G401.6 (cell line): ENCODE results near the gene PSD4.

Source experiments
- FAIRE-seq: peaks from 2 replicates; lab custom pipeline; 2012; peaks lifted over from hg19 to GRCh38; lab: Jason Lieb, UNC

Gene PSD4

GRCh38 chr2:113207021-113207420, 33.2 kb downstream of the PSD4 start:
- FAIRE-seq: no peak

DNA sequence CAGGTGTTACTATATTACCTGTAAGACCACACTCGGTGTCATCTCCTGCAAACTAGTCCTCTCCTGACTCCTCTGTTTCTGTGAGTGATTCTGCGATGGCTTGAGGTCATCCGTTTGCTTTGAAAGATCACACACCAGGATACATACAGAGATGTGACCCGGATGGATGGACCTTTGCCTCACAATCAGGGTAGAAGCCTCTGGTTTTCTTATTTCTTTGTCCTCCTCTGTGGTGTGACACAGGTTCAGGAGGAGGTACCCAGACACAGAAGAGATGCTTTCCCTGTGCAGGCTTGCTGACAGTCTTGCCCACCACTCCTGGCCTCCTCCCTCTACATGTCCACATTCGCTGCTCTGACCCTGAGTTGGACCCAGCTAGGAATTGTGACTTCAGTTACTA, 34.6 kb downstream of the PSD4 start:
- FAIRE-seq: no peak

DNA sequence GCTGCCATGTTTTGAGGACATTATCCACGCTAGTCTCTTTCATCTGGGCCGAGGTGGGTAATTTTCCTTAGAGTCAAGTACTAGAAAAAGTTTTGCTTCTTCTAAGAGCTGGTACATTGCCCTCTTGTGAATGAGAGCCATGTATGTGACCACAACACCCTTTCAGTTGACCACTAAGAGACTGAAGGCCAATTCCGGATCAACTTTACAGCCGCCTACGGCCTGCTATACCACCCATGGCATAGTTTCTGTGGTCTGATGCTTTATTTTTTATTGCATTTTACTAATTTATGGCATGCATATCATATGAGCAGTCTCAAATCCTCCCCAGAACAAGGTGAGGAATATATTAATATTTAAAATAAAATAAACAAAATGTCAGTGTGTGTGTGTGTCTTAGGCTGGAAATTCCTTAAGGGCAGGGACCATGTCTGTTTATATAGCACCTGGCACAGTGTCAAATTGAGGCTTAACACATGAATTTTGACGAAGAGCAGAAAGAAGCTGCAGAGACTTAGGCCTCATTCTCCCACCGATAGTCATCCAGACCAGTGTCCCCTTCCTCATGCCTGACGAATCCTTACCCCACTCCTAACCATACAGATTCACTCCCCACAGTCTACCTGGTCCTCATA, 35.4 kb downstream of the PSD4 start:
- FAIRE-seq: no peak

DNA sequence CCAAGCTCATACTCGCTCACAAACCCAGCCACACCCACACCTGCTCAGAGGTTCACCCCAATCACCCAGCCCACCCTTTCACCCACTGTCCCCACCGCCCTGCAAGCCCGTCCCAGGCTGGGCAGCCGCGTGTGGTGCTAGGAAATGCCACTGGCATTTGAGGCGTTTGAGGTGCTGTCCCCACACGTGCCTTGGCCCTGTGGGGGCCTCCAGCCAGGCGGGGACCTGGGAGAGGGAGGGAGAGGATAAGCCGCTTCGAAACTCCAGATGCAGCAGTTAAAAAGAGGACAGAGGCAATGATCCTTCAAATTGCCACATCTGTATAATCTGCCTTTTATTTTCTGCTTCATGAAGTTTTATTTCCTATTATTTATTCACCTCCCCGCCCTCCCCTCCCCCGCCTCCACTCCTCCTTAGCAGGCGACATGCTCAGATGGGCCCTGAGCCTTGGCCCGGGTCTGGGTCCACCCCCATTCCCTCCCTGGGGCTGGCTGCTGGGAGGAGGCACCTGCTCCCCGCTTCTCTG, 35.9 kb downstream of the PSD4 start:
- no peak for FAIRE-seq

DNA sequence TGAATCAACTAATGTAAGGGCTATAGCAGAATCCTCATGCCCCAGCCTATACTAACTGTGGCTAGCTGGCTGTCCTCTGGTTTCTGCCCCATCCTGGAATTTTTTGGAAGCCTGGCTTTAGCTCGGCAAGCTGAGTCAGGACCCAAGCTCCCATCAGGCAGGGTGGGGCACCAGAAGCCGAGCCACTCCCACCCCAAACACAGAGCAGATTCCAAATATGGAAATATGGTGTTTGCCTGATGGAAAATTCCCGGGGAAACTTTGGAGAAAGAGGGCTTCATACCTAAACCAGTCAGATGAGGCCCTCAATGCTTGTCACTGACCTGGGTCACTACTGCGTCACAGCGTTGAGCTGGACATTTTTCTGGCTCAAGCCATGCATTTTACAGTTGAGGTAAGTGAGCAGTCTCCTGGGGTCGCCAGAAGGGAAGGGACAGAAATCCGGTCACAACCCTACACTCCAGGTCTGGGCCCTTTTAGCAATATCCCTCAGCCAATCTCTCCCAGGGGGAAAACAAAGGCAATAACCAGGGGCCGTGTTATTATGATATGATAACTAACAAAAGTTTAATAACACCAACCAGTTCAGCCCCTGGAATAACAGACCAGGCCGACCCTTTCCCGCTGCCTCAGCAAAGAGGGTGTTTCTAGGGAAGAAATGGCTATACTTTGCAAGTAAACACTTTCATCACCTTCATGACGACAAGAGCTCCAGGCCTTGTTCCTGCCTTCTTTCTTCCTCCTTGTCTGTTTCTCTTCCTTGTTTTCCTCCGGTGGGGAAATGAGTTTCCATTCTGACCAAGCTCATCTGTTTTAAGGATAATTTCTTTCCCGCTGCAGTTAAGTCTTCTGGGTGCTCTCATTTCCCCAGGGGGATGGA, 37.7 kb downstream of the PSD4 start:
- no peak for FAIRE-seq

DNA sequence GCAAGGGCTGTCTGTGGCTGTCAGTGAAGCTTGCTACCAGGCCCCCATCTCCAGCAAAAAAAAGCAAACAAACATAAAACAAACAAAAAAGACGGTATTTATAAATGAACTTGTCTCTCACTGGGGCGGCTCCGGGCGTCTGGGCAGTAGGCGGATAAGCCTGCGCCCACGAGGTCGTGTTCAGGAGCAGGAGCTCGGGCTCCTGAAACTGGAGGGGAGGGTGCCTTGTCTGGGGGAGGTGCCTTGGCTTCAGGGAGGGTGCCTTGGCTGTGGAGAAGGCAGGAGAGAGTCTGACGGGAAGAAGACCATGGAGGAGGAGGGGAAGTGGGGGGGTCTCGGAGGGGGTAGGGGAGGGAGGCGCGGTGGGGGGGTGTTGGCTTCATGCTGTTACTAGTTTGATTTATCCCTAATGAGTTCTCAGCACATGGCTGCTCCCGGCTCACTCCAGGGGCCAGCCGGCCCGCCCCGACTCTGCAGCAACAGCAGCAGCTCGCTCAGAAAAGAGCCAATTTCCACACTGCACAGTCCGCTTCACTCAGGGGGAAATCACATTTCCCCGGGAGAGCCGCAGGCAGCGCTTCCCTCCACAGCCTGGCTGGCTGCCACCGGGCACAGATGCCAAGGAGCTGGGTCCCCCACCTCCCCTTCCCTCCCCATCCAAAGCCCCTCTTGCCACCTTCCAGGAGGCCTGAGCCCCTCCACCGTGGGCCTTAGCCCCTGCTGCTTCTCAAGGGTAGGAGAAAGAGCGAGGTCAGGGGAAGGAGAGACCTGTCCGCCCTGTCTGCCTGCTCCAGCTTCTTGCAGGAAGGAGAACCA, 38.7 kb downstream of the PSD4 start:
- FAIRE-seq: no peak

DNA sequence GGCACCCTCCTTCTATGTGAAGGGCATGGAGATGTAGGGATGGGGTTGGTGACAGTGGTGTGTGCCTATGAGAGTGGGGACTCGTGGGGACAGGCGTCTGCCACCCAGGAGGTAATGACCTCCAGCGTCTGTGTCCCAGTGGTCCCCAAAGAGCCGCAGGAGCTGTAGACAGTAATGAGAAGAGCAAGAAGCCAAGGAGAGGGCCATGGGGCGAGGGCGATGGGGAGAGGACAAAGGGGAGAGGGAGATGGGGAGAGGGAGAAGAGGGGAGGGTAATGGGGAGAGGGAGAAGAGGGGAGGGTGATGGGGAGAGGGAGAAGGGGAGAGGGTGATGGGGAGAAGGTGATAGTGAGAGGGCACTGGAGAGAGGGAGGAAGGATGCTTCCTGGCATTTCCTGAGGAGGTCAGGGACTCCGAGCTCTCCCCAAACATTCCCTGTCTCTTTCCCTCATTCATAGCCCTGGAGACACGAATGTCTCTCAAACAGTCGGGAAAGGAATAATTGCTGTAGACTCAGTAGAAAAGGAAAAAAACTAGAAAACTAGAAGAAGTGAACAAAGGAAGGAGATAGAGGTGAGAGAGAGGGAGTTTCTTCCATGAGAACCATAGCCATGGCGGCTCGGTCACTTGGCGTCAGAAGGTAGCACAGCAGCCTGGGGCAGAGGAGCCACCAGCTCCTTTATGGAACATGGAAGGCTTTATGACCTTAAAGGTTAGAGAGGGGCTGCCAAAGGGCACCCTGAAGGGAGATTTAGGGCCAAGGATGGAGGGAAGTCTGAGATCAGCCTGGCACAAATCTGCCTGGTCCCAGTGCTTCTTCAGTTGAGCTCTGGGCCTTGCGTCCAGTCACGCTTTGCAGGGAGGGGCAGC, 39.5 kb downstream of the PSD4 start:
- FAIRE-seq: no peak

- FAIRE-seq: no peak
These were observed 40.4 kb downstream of the PSD4 start for GRCh38 chr2:113214141-113214540.

- FAIRE-seq: no peak
These were observed 41.3 kb downstream of the PSD4 start for GRCh38 chr2:113215056-113215455.

DNA sequence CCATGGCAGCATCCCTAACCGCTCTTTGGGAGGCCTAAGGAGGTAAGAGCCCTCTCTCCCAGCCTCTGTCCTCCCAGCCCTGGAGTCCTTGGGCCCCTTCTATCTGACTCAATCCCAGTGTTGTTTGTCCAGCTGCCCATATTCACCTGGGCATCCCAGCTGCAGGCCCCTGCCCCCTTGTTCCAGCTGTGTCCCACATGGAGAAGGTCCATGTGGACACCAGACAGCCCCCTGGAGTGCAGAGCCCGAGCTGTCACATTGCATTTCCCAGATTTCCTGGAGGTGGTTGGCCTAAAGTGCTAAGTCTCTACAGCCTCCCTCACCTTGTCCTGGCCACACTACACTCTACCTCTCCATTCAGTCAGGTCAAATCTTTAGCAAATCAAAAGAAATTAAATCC, 42.5 kb downstream of the PSD4 start:
- FAIRE-seq: no peak

DNA sequence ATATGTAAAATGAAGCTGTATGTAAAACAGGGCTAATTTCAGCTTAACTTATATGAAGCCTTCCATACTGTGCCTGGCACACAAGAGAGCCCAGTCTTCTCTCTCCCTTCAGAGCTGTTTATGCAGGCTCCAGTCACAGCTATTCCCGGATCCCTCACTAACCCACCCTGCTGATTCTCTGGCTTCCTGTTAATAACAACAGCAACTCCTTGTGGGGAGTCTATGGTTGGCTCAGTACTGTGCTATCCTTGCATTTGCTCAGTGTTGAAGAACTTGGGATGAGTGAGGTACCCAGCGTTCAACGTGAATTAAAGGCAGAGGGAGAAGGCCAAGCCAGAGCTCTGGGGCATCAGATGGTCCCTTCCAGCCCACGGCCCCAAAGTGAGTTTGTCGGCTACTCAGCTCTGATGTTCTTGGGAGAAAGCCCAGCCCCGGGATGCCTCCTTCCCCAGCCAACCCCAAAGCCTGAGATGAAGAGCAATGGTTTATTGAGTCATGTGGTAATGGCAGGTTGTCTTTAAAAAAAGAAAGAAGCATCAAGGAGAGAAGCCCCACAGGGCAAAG, 43.2 kb downstream of the PSD4 start:
- no peak for FAIRE-seq

DNA sequence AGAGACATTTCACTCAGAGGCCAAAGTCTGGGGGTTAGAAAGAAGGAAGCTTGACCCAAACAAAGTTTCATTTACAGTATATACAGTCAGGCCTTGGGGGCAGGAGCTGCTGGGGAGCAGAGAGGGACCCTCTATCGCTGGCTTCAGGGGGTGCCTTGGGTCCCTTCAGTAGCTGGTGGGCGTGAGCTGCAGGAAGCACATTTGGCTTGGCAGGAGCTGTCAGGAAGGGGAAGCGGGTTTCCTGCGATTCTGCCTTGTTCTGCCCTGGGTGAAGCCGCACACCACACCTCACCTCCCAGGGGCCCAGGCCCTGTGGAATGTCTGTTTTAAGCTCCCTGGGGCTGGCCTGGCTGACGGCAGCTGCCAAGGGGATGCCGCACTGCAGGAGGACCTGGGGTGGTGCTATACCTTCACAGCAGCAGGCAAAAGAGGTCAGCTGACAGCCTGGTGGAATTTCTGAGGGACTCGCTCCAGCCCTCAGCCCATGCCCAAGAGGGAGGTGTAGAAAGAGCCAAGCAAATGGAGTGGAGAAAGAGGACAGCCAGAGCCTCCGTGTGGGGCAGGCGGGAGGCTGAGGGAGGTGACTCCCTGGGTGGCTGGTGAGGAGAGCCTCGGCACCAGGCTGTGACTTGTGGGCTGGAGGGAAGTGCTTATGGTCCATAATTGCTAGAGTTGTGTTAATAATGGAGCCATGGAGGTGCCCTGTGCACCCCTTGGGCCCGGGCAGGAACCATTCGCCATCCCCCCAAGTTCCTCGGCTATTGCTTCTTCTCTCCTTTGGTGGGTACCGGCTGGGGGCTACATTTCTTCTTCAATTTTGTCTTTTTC, 43.9 kb downstream of the PSD4 start:
- no peak for FAIRE-seq

GRCh38 chr2:113218283-113219091, 44.7 kb downstream of the PSD4 start:
- no peak for FAIRE-seq

- FAIRE-seq: no peak
These were observed 45.3 kb downstream of the PSD4 start for GRCh38 chr2:113219092-113219441.

DNA sequence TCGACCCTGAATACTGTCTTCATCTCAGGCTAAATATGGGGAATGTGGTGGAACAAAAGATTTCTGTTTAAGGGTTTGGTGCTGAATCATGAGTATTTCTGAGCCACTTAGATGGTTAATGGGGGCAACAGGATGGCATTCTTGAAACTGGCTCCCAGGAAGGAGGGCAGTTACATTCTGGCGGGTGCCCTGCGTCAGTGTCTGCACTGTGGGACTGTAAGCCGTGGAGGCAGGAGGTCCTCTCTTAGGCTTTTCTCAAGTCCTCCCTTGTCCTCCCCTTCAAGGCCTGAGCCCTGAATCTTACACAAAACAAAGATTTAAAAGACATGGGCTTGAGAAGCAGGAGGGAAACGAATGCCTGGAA, 45.7 kb downstream of the PSD4 start:
- no peak for FAIRE-seq

GRCh38 chr2:113219889-113220641, 46.3 kb downstream of the PSD4 start:
- no peak for FAIRE-seq

DNA sequence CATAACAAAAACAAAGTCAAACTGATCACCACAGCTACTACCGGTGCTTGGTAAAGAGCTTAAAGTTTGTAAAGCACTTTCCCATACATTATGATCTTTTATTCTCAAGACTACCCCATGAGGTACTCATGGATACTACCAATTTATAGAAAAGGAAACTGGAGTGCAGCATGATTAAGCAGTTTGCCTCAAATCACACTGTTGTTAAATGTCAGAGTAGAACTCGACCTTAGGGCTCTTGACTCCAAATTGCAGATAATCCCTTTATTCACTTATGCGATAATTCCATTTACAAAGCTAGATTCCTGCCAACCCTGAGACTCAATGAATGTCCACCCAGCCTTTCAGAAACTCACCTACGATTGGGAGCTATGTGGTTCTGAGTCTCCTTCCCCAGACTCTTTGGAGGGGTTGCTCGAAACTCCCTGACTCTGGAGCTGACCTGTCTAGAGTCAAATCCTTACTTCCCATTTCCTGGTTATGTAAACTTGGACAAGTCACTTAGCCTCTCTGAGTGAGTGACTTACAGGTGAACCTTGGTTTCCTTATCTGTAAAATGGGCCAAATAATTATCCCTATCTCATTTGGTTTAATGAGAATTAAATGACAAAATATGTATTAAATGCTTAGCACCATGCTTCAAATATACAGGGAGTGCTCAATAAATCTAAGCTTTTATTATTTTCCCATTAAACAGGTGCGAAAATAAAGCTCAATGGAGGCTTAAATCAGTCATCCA, 47.4 kb downstream of the PSD4 start:
- no peak for FAIRE-seq

DNA sequence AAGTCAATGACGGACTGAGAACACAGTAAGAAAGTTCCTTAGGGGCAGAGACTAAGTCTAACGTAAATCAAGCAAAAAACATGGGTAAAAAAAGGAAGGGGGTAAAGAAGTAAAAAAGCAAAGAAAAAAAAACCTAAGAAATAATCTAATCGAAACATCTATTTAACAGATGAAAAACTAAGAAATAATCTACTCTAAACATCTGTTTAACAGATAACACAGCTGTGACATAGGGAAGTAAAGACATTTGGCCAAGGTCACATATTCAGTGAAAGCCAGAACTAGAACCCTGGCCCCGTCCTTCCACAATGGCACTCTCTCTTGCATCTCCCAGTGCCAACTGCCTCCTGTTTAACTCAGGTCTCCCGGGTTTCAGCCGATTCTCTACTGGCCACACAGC, 48.1 kb downstream of the PSD4 start:
- no peak for FAIRE-seq
